HL-60 (cell line): Measurements from ENCODE around the gene NTF3.

ENCODE experiments used
- DNase-seq, 2 experiments: peaks; one replicate each; pipeline ENCODE4 v3.0.0-alpha.2; 2010 to 2020; ENCODE audit warnings: low read depth in 1 of 2, low spot score in 1 of 2
- H3K27ac ChIP-seq: fragments of 250-450 bp; sonication (Bioruptor Pico); replicated peaks from 2 replicates; pipeline ENCODE4 v1.5.1; 2020; ENCODE audit warnings: mild to moderate bottlenecking, moderate library complexity
- H3K27me3 ChIP-seq: fragments of 250-450 bp; sonication (Bioruptor Pico); 2 replicates; pipeline ENCODE4 v1.5.1; 2021; ENCODE audit warnings: mild to moderate bottlenecking, moderate library complexity; ENCODE audit not compliant: insufficient read depth, poor library complexity, severe bottlenecking
- H3K4me3 ChIP-seq: replicated peaks from 2 replicates; pipeline ENCODE4 v1.5.1; 2011; ENCODE audit warnings: mild to moderate bottlenecking, control low read depth, low read length; ENCODE audit not compliant: insufficient read depth
- CTCF ChIP-seq: IDR thresholded peaks from one replicate; pipeline ENCODE4 v1.5.1; 2011; ENCODE audit warnings: low read length, control low read depth, inconsistent platforms; ENCODE audit not compliant: insufficient read depth
- GABPA ChIP-seq: IDR thresholded peaks from 2 replicates; pipeline ENCODE4 v1.6.1; 2012; ENCODE audit warnings: low read depth
- POLR2AphosphoS5 ChIP-seq: IDR thresholded peaks from 2 replicates; pipeline ENCODE4 v1.6.1; 2012; ENCODE audit warnings: low read depth
- REST ChIP-seq: IDR thresholded peaks from 2 replicates; pipeline ENCODE4 v1.6.1; 2012; ENCODE audit warnings: low read depth; ENCODE audit not compliant: insufficient replicate concordance
- SPI1 ChIP-seq: IDR thresholded peaks from 2 replicates; pipeline ENCODE4 v1.6.1; 2012; ENCODE audit warnings: low read depth, mild to moderate bottlenecking, borderline replicate concordance

The NTF3 gene

DNA sequence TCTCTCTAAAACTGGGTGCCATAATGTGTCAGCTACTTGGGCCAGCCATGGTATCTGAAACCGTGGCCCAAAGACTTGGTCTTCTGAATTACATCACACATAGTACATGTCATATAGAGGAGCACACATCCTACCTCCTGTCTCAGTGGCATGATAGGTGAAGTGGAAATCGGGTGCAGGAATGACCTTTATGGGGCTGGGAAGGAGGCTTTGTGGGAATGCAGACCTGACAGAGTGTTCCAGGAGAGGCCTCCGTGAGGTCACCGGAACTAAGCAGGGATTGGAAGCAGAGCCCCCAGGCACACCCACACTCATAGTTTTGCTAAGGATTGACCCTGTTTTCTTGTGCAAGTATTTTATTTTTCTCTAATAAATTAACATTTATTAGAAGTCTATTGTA lies 82.6 kb downstream of the NTF3 start:
- TF ChIP-seq CTCF (no peak), SPI1 (no peak), POLR2AphosphoS5 (no peak), GABPA (no peak), REST (no peak)
- no peak overlapping the region for H3K27ac ChIP-seq
- no peaks in the 10 kb centered on the region for H3K27me3 ChIP-seq
- DNase-seq, result no peak
- H3K4me3 ChIP-seq, result no peak overlapping the region

GRCh38 chr12:5515458-5515857 lies 83.5 kb downstream of the NTF3 start:
- H3K27ac ChIP-seq, result no peak overlapping the region

More at GRCh38 chr12:5515458-5515857, 83.5 kb downstream of the NTF3 start:
- Histone ChIP-seq H3K27me3 (no peaks in the 10 kb centered on the region), H3K4me3 (no peak overlapping the region)
- TF ChIP-seq REST, result no peak
- TF ChIP-seq CTCF, result no peak
- no peak for TF ChIP-seq SPI1
- no peak for TF ChIP-seq POLR2AphosphoS5
- no peak for TF ChIP-seq GABPA
- no peak for DNase-seq
